ENCODE results near the gene ATR. TPM values are rescaled to one million over a fixed set of nuclear protein-coding genes. Genes with fewer than 3 reads are reported as not detected.
"Not testable (repeated sequence)": the region's sequence is repeated elsewhere in the genome, so short reads cannot be mapped to it uniquely, and the experiment has no call there.

Gene ATR
- total RNA-seq, 2 experiments from 2014 or later = 36.2 to 36.9 TPM

DNA sequence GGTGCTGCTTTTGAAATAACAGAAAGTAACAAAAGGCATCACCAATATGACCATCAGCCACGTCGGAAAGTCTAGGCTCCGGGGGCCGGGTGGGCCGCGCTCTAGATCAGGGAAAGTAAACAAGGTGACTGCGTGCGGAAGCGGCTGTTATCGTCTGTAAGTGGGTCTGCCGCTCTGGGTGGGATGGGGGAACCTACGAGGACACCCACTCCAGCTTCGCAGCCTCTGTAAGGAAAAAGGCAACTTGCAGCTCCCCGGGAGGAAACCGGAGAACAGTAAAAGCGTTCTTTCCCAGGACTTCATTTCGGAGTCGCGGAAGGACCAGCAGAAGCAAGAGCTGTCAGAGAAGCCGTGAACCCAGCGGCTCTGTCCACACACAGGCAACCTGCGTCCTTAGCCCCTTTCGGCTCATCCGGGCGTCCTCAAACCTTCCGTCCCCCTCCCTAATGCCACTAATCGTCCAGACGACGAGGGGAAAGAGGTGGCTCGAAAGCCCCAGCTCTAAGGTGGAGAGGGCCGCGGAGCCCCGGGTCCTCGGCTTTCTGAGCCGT, 131.2 kb downstream of the ATR start:
- peaks cover 26% of the 10 kb centered on the region for H3K36me3 Mint-ChIP-seq
- POLR2A ChIA-PET = interaction anchor here (0.6 to 2.5 kb wide), 6 partner anchors 36 to 554 kb away, joined by 3 to 17 read pairs (median 6); partner anchors contain the start of genes ATR and U2SURP
- ATAC-seq (ENCODE audit: low read depth) = peak; percentile 32
- H3K9me3 Mint-ChIP-seq = no peaks in the 10 kb centered on the region
- H3K4me3 Mint-ChIP-seq = peak overlapping the region; percentile 88
- DNase-seq = peak; percentile 65
- no peaks in the 10 kb centered on the region for H3K27me3 Mint-ChIP-seq
- peak overlapping the region; percentile 97 for H3K27ac Mint-ChIP-seq
- H3K4me1 Mint-ChIP-seq = peaks cover 26% of the 10 kb centered on the region

DNA sequence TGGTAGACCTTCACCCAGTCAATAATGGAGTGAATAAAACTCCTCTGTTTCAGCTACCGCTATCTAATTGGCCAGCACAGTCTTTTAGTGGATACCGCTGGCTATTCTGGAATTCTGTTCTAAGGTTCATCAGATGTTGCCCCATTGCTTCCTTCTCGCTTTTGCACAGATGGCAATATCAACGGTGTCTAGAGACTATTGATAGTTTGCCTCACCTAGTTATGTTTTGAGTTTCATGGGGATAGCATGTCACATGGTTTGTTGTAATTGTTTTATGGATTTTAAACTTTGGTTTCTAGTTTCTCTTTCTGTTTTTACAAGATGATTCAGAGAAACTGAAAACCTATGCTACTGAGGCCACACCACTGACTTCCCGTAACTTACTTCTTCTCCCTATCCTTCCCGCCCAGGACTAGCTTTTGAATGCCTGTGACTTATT, 132.7 kb downstream of the ATR start:
- Mint-ChIP-seq H3K4me3 (peak overlapping the region; percentile 88), H3K9me3 (no peaks in the 10 kb centered on the region), H3K27ac (peak overlapping the region; percentile 97), H3K27me3 (no peaks in the 10 kb centered on the region), H3K36me3 (peaks cover 23% of the 10 kb centered on the region), H3K4me1 (peaks cover 26% of the 10 kb centered on the region)
- POLR2A ChIA-PET = interaction anchor here (0.8 to 2.5 kb wide), 2 partner anchors 63 to 133 kb away, joined by 4 to 17 read pairs; partner anchors contain the start of gene ATR
- peak; percentile 38 for ATAC-seq (ENCODE audit: low read depth)
- DNase-seq = no peak

DNA sequence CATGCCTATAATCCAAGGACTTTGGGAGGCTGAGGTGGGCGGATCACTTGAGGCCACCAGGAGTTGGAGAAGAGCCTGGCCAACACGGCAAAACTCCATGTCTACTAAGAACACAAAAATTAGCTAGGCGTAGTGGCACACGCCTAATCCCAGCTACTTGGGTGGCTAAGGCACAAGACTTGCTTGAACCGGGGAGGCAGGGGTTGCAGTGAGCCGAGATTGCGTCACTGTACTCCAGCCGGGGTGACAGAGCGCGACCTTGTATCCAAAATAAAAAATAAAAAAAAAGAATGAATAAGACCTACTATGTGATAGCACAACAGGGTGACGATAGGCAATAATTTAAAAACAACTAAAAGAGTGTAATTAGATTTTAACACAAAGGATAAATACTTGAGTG, 134.2 kb downstream of the ATR start:
- peaks cover 25% of the 10 kb centered on the region for H3K36me3 Mint-ChIP-seq
- no peak for ATAC-seq (ENCODE audit: low read depth)
- peaks cover 29% of the 10 kb centered on the region for H3K4me1 Mint-ChIP-seq
- POLR2A ChIA-PET = no interaction called here
- H3K9me3 Mint-ChIP-seq = no peaks in the 10 kb centered on the region
- H3K27ac Mint-ChIP-seq = no peak overlapping the region
- H3K27me3 Mint-ChIP-seq = no peaks in the 10 kb centered on the region
- no peak for DNase-seq
- no peak overlapping the region for H3K4me3 Mint-ChIP-seq

DNA sequence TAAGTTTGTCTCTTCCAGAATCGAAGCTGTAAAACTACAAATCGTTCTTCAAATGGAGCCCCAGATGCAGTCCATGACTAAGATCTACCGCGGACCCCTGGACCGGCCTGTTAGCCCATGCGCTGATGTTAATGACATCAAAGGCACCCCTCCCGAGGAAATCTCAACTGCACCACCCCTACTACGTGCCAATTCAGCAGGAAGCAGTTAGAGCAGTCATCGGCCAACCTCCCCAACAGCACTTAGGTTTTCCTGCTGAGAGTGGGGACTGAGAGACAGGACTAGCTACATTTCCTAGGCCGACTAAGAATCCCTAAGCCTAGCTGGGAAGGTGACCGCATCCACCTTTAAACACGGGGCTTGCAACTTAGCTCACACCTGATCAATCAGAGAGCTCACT, 135.5 kb downstream of the ATR start:
- H3K27ac Mint-ChIP-seq; H3K9me3 Mint-ChIP-seq; H3K4me3 Mint-ChIP-seq; DNase-seq; H3K27me3 Mint-ChIP-seq; POLR2A ChIA-PET; ATAC-seq (ENCODE audit: low read depth): not testable (repeated sequence)
- H3K4me1 Mint-ChIP-seq = peaks cover 31% of the 10 kb centered on the region
- H3K36me3 Mint-ChIP-seq = peaks cover 28% of the 10 kb centered on the region

DNA sequence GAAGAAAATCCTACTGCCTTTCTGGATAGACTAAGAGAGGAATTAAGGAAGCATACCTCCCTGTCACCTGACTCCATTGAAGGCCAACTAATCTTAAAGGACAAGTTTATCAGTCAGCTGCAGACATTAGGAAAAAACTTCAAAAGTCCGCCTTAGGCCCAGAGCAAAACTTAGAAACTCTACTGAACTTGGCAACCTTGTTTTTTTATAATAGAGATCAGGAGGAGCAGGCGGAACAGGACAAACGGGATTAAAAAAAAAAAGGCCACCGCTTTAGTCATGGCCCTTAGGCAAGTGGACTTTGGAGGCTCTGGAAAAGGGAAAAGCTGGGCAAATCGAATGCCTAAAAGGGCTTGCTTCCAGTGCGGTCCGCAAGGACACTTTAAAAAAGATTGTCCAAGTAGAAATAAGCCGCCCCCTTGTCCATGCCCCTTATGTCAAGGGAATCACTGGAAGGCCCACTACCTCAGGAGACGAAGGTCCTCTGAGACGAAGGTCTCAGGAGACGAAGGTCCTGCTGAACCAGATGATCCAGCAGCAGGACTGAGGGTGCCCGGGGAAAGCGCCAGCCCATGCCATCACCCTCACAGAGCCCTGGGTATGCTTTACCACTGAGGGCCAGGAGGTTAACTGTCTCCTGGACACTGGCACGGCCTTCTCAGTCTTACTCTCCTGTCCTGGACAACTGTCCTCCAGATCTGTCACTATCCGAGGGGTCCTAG, 138.9 kb downstream of the ATR start:
- H3K27ac Mint-ChIP-seq; POLR2A ChIA-PET; H3K27me3 Mint-ChIP-seq; DNase-seq; H3K4me3 Mint-ChIP-seq; H3K9me3 Mint-ChIP-seq; ATAC-seq (ENCODE audit: low read depth): not testable (repeated sequence)
- peaks cover 29% of the 10 kb centered on the region for H3K36me3 Mint-ChIP-seq
- H3K4me1 Mint-ChIP-seq = peaks cover 28% of the 10 kb centered on the region

DNA sequence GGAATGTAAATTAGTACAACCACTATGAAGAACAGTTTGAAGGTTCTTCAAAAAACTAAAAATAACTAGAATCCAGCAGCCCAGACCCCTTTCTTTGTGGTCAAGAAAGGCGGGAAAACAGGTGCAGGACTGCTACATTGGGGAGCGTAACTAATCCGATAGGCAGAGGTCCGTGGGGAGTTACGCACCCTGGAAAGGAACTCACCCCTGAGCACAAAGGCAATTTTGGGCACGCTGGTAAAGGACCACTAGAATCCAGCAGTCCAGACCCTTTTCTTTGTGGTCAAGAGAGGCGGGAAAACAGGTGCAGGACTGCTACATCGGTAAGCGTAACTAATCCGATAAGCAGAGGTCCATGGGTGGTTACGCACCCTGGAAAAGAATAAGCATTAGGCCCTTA, 140.4 kb downstream of the ATR start:
- Mint-ChIP-seq H3K4me1 (peaks cover 22% of the 10 kb centered on the region), H3K36me3 (peaks cover 21% of the 10 kb centered on the region)
- POLR2A ChIA-PET; H3K4me3 Mint-ChIP-seq; H3K27me3 Mint-ChIP-seq; H3K9me3 Mint-ChIP-seq; DNase-seq; H3K27ac Mint-ChIP-seq; ATAC-seq (ENCODE audit: low read depth): not testable (repeated sequence)

DNA sequence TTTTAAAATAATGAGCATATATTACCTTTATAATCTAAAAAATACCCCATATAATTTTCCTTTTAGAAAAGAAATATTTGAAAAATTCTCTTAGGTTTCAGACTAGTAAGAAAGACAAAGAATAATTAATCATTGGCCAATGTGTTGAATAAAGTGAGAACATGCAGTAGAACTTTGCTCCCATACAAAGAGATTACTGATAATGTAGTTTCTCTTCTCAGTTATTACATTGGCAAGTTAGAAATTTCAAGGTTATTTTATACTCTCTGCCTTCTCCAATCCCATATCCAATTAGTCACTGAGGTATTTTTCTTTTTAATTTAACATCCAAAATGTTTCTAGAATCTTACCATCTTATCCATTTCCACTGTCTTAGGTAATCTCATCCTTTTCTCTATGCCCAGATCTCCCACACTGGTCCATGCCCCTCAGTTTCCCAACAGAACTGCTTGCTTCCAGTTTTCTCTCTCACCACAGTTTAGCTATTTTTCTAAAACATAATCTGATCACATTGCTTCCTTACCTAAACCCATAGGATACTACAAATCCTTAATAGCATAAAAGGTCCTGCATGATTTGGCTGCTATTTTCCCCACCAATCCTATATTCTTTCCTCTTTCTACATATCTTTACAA, 141.5 kb downstream of the ATR start:
- Mint-ChIP-seq H3K36me3 (peaks cover 22% of the 10 kb centered on the region), H3K9me3 (no peaks in the 10 kb centered on the region), H3K27ac (no peak overlapping the region), H3K4me1 (peaks cover 22% of the 10 kb centered on the region), H3K27me3 (no peaks in the 10 kb centered on the region), H3K4me3 (no peak overlapping the region)
- ATAC-seq (ENCODE audit: low read depth) (no peak), DNase-seq (no peak)
- POLR2A ChIA-PET = no interaction called here

DNA sequence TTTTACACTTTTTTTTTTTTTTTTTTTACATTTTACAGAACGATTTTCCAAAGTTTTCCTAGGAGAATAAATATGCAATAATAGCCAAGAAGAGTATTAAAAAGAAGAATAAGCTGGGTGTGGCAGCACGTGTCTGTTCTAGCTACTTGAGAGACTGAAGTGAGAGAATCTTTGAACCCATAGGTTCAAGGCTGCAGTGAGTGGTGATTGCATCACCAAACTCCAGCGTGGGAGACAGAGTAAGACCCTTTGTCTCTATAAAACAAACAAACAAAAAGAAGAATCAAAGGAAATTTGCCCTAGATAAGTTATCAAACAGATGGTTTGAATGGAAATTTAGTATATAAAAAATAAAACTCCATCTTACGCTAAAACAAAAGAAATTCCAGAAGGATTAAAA, 144.0 kb downstream of the ATR start:
- no peak overlapping the region for H3K4me3 Mint-ChIP-seq
- no peak for DNase-seq
- H3K27ac Mint-ChIP-seq = no peak overlapping the region
- H3K9me3 Mint-ChIP-seq = no peaks in the 10 kb centered on the region
- POLR2A ChIA-PET = no interaction called here
- H3K4me1 Mint-ChIP-seq = peaks cover 29% of the 10 kb centered on the region
- no peaks in the 10 kb centered on the region for H3K27me3 Mint-ChIP-seq
- no peak for ATAC-seq (ENCODE audit: low read depth)
- peaks cover 37% of the 10 kb centered on the region for H3K36me3 Mint-ChIP-seq

DNA sequence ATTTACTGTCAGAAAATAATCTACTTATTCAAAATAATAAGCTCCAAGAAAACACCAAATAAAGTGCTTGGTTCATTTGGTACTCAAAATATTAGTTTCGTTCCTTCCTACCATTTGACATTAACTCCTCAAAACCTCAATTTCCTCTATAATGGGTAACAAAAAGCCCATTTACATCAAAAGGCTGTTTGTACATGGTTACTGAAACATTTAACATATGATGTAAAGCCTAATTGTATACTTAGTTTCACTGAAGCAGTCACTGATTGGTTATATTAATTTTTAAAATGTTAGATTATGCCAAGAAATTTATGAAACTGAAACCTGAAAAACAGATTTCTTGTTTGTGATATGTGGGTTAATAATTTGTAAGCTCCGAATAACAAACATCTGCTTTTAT, 145.4 kb downstream of the ATR start:
- Mint-ChIP-seq H3K27ac (no peak overlapping the region), H3K27me3 (no peaks in the 10 kb centered on the region), H3K9me3 (no peaks in the 10 kb centered on the region), H3K4me3 (no peak overlapping the region), H3K4me1 (peaks cover 21% of the 10 kb centered on the region), H3K36me3 (peaks cover 42% of the 10 kb centered on the region)
- no peak for ATAC-seq (ENCODE audit: low read depth)
- DNase-seq = no peak
- POLR2A ChIA-PET = no interaction called here

DNA sequence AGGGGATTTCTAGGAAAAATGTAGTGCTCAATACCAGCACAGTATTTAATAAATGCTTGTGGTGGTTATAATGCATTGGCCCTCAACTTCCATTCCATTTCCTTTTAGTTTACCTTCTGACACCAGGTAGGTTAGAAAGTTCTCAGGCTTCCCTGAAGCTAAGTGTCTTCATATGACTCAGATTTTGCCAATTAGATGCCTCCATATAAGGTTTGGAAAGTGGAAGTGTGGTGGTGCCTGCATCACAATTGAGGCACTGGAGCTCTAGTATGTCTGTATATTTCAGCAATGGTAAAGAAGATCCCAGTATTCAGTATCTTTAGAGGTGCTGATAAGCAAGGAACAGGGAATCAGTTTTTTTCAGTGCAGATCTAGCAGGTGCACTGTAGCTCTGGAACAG, 149.0 kb downstream of the ATR start:
- no peaks in the 10 kb centered on the region for H3K9me3 Mint-ChIP-seq
- H3K4me3 Mint-ChIP-seq = no peak overlapping the region
- no peak for ATAC-seq (ENCODE audit: low read depth)
- peaks cover 36% of the 10 kb centered on the region for H3K36me3 Mint-ChIP-seq
- H3K27me3 Mint-ChIP-seq = no peaks in the 10 kb centered on the region
- peaks cover 13% of the 10 kb centered on the region for H3K4me1 Mint-ChIP-seq
- no peak overlapping the region for H3K27ac Mint-ChIP-seq
- no peak for DNase-seq
- POLR2A ChIA-PET = no interaction called here

DNA sequence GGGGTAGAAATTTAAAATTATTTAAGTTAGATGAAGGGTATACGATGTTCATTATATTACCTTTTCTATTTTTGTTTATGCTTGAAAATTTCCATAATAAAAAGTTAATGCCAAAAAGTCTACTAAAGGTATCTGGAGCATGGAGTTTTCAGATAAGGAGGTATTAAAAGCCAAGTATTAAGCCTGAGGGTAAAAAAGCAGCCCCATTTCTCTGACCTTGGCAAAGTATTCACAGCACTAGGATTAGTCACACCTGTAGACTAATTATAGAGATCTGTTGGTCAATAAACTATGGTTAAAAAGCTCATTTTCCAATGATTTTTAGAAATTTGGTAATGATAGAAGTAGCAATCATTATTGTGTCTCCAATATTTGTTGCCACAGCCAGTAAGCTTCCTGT, 153.8 kb downstream of the ATR start:
- H3K27me3 Mint-ChIP-seq = no peaks in the 10 kb centered on the region
- no peaks in the 10 kb centered on the region for H3K9me3 Mint-ChIP-seq
- DNase-seq (no peak), ATAC-seq (ENCODE audit: low read depth) (no peak)
- POLR2A ChIA-PET = no interaction called here
- H3K4me3 Mint-ChIP-seq = no peak overlapping the region
- peaks cover 2% of the 10 kb centered on the region for H3K4me1 Mint-ChIP-seq
- peaks cover 30% of the 10 kb centered on the region for H3K36me3 Mint-ChIP-seq
- H3K27ac Mint-ChIP-seq = no peak overlapping the region

DNA sequence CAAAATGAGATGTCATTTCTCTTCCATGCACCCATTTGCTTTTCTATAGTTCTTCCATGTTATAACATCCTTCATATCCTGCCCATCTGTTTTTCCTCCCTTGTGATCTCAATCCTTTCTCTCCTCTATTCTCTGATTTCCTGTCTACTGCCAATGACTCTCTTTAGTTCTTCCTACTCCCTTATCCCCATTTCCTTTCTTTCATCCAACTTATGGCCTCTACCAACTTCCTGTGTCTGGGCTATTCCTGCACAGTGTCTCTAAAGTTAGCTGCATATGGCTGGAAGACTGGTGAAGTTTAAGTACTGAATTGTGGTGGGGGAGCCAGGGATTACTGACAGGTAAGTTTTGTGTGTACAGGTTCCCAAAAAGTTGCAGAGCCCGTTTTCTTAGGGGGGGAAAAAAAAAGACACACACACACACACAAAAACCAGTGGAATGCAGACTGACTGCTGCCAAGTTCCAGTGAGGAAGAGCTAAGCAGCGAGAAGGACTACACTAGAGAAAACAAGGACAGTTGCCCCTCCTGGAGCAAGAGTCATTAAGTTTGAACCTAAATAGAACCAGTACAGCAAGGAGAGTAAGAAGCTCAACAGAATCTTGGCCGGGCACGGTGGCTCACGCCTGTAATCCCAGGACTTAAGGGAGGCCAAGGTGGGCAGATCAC, 159.5 kb downstream of the ATR start:
- Mint-ChIP-seq H3K4me1 (no peaks in the 10 kb centered on the region), H3K4me3 (no peak overlapping the region), H3K9me3 (no peaks in the 10 kb centered on the region)

DNA sequence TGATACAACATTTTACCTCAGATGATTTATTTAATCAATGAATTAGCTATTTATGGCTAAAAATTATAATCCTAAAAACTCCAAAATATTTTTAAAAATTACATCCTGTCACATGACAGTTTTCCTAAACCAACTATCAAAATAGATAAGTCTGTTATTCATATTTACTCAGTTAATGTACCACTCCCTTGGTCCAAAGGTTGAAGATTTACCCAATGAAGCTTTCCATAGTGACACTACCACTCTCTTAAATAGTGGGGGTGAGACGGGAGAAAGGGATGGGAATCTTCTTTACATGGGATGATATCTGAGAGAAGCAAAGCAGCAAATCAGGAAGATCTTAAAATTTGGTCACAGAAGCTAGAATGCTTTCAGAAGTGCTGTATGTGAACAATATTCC, 161.2 kb downstream of the ATR start:
- H3K4me1 Mint-ChIP-seq = no peaks in the 10 kb centered on the region
- no peak overlapping the region for H3K27ac Mint-ChIP-seq
- H3K9me3 Mint-ChIP-seq = no peaks in the 10 kb centered on the region
- H3K36me3 Mint-ChIP-seq = peaks cover 25% of the 10 kb centered on the region
- DNase-seq (no peak), ATAC-seq (ENCODE audit: low read depth) (no peak)
- POLR2A ChIA-PET = no interaction called here
- no peak overlapping the region for H3K4me3 Mint-ChIP-seq
- no peaks in the 10 kb centered on the region for H3K27me3 Mint-ChIP-seq

More for the DNA sequence above, 159.5 kb downstream of the ATR start:
- POLR2A ChIA-PET = no interaction called here
- DNase-seq = no peak
- no peaks in the 10 kb centered on the region for H3K27me3 Mint-ChIP-seq
- no peak for ATAC-seq (ENCODE audit: low read depth)
- H3K36me3 Mint-ChIP-seq = peaks cover 33% of the 10 kb centered on the region
- no peak overlapping the region for H3K27ac Mint-ChIP-seq

Data from activated naive CD8-positive, alpha-beta T cell treated with anti-CD3 and anti-CD28 coated beads, Interleukin-2, amount 10 ng/mL, durations not matched to agents 7 days and 5 days (primary cell).